ENCODE results near the gene RNF123.

DNA sequence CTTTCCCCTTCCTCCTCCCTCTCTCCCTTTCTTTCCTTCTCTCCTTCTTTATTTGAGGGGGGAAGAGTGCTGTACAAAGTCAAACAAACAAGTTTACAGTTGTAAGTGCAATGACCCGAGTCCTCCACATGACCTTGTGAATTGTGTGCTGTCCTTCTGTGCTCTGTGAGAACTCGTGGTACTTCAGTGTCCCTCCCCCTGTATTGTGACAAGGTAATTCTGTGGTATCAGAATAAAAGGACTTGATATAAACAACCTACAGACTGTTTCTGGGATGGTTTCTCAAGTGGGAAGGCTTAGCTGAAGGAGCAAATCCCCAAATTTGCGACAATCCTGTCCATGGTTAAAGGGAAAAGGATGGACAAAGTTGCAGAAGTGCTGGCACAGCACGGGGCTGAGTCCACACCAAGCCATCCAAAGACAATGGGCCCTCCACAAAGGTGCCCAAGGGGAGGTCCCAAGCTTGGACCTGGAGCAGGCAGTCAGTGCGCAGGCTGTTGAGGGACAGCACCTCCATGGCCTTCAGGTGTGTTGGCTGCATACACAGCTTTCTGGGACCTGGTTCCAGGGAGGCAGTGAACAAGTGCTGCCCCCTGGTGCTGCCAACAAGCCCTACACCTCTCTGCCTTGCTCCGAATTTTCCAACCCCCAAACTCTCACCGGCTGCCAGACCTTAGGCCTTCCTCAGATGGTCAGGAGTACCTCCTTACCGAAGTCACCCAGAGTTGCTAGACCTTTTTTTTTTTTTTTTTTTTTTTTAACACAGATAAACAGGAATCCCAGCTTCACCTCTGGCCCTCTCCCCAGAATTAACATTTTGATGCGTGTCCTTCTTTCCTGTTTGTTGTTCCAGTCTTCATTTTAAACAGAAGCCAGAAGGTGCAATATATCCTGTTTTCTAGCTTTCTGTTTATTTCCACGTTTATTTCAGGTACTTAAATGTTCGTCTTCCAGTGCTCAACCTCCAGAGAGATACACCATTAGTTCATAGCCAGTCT lies 17.8 kb upstream of the RNF123 start:
- TF ChIP-seq CTCF (IDR thresholded peaks at IDR 0.05) (peak; percentile 93), ZFX (IDR thresholded peaks at IDR 0.05; ENCODE audit: borderline replicate concordance) (no peak)

All from 22Rv1 (cell line).